Measurements from ENCODE around the gene ATN1. TPM values are rescaled to one million over a fixed set of nuclear protein-coding genes. Genes with fewer than 3 reads are reported as not detected.

Gene ATN1
- total RNA-seq, 2 donors from 2014 or later: 93.0 to 129 TPM

DNA sequence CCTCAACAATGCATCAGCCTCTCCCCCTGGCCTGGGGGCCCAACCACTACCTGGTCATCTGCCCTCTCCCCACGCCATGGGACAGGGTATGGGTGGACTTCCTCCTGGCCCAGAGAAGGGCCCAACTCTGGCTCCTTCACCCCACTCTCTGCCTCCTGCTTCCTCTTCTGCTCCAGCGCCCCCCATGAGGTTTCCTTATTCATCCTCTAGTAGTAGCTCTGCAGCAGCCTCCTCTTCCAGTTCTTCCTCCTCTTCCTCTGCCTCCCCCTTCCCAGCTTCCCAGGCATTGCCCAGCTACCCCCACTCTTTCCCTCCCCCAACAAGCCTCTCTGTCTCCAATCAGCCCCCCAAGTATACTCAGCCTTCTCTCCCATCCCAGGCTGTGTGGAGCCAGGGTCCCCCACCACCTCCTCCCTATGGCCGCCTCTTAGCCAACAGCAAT lies 8.5 kb downstream of the ATN1 start:
- H3K27me3 ChIP-seq (replicated peaks; ENCODE audit: insufficient read depth): no peaks in the 10 kb centered on the region
- no peak for DNase-seq (ENCODE audit: low spot score)
- intact Hi-C loops (cut with DNase I): loop anchor here (10.0 kb wide), 1 partner anchor 61 kb away; the partner anchor contains the start of gene SPSB2
- H3K4me3 ChIP-seq: no peak overlapping the region
- peak overlapping the region in 1 of 2 donors; percentile 94 for H3K27ac ChIP-seq
- WGBS: 94% methylated on average over 3 of the region's 3 CpGs
- peaks cover 17% of the 10 kb centered on the region for H3K4me1 ChIP-seq (replicated peaks)
- H3K9me3 ChIP-seq: no peaks in the 10 kb centered on the region
- peaks cover 4 to 6% of the 10 kb centered on the region in 2 donors for H3K36me3 ChIP-seq
- TF ChIP-seq, protein P1, sequence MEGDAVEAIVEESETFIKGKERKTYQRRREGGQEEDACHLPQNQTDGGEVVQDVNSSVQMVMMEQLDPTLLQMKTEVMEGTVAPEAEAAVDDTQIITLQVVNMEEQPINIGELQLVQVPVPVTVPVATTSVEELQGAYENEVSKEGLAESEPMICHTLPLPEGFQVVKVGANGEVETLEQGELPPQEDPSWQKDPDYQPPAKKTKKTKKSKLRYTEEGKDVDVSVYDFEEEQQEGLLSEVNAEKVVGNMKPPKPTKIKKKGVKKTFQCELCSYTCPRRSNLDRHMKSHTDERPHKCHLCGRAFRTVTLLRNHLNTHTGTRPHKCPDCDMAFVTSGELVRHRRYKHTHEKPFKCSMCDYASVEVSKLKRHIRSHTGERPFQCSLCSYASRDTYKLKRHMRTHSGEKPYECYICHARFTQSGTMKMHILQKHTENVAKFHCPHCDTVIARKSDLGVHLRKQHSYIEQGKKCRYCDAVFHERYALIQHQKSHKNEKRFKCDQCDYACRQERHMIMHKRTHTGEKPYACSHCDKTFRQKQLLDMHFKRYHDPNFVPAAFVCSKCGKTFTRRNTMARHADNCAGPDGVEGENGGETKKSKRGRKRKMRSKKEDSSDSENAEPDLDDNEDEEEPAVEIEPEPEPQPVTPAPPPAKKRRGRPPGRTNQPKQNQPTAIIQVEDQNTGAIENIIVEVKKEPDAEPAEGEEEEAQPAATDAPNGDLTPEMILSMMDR (IDR thresholded peaks at IDR 0.05): no peak
- TF ChIP-seq POLR2A (IDR thresholded peaks at IDR 0.05) (no peak), POLR2AphosphoS5 (IDR thresholded peaks at IDR 0.05) (no peak)

DNA sequence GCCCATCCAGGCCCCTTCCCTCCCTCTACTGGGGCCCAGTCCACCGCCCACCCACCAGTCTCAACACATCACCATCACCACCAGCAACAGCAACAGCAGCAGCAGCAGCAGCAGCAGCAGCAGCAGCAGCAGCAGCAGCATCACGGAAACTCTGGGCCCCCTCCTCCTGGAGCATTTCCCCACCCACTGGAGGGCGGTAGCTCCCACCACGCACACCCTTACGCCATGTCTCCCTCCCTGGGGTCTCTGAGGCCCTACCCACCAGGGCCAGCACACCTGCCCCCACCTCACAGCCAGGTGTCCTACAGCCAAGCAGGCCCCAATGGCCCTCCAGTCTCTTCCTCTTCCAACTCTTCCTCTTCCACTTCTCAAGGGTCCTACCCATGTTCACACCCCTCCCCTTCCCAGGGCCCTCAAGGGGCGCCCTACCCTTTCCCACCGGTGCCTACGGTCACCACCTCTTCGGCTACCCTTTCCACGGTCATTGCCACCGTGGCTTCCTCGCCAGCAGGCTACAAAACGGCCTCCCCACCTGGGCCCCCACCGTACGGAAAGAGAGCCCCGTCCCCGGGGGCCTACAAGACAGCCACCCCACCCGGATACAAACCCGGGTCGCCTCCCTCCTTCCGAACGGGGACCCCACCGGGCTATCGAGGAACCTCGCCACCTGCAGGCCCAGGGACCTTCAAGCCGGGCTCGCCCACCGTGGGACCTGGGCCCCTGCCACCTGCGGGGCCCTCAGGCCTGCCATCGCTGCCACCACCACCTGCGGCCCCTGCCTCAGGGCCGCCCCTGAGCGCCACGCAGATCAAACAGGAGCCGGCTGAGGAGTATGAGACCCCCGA lies 9.1 kb downstream of the ATN1 start:
- H3K27me3 ChIP-seq (replicated peaks; ENCODE audit: insufficient read depth): no peaks in the 10 kb centered on the region
- WGBS: 19% methylated on average over 36 of the region's 36 CpGs
- H3K27ac ChIP-seq: peak overlapping the region; percentile 92 to 94
- TF ChIP-seq POLR2A (IDR thresholded peaks at IDR 0.05) (no peak), POLR2AphosphoS5 (IDR thresholded peaks at IDR 0.05) (no peak)
- TF ChIP-seq, protein P1 (IDR thresholded peaks at IDR 0.05): no peak
- H3K9me3 ChIP-seq: no peaks in the 10 kb centered on the region
- no peak for DNase-seq (ENCODE audit: low spot score)
- H3K4me3 ChIP-seq: peak overlapping the region; percentile 47 to 52
- peaks cover 4 to 6% of the 10 kb centered on the region in 2 donors for H3K36me3 ChIP-seq
- H3K4me1 ChIP-seq (replicated peaks): peaks cover 17% of the 10 kb centered on the region
- intact Hi-C loops (cut with DNase I): loop anchor here (10.0 kb wide), 1 partner anchor 62 kb away; the partner anchor contains the start of gene SPSB2

DNA sequence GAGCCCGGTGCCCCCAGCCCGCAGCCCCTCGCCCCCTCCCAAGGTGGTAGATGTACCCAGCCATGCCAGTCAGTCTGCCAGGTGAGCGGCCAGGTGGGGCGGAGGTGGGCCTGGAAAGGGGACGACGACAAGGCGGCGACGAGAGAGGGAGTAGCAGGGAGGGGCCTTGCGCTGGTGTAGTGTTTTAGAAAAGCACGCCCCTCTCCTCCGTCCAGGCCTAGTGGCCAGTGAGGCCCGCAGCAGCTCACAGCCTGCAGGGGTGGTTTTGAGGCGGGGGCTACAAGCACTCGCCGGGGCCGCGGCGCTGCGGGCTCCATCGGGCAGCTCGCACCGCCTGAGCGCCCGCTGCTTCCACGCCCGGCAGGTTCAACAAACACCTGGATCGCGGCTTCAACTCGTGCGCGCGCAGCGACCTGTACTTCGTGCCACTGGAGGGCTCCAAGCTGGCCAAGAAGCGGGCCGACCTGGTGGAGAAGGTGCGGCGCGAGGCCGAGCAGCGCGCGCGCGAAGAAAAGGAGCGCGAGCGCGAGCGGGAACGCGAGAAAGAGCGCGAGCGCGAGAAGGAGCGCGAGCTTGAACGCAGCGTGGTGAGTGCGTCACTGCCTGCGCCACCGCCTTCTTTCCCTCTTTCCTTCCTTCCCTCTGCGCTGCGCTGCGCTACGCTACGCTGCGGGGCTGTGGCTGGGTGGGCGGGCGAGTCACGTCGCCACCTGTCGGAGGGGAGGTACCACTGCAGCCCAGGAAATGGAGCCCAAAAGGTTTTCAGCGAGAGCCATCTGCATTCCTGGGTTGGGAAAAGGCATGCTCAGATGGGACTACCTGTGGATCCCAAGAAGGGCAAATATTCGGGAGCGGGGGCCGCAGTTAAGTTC lies 10.0 kb downstream of the ATN1 start:
- under 1% methylated on average over 59 of the region's 80 CpGs for WGBS
- peak overlapping the region; percentile 47 to 52 for H3K4me3 ChIP-seq
- peaks cover 4 to 6% of the 10 kb centered on the region in 2 donors for H3K36me3 ChIP-seq
- H3K27me3 ChIP-seq (replicated peaks; ENCODE audit: insufficient read depth): no peaks in the 10 kb centered on the region
- H3K4me1 ChIP-seq (replicated peaks): peaks cover 17% of the 10 kb centered on the region
- TF ChIP-seq, protein P1 (IDR thresholded peaks at IDR 0.05): peak; percentile 98 to 99 (median 98)
- TF ChIP-seq POLR2AphosphoS5 (IDR thresholded peaks at IDR 0.05) (peak; percentile 99), POLR2A (IDR thresholded peaks at IDR 0.05) (peak; percentile 79)
- no peaks in the 10 kb centered on the region for H3K9me3 ChIP-seq
- intact Hi-C loops (cut with DNase I): loop anchor here (10.0 kb wide), 1 partner anchor 63 kb away; the partner anchor contains the start of gene SPSB2
- DNase-seq (ENCODE audit: low spot score): peak; percentile 91
- peak overlapping the region; percentile 92 to 94 for H3K27ac ChIP-seq

DNA sequence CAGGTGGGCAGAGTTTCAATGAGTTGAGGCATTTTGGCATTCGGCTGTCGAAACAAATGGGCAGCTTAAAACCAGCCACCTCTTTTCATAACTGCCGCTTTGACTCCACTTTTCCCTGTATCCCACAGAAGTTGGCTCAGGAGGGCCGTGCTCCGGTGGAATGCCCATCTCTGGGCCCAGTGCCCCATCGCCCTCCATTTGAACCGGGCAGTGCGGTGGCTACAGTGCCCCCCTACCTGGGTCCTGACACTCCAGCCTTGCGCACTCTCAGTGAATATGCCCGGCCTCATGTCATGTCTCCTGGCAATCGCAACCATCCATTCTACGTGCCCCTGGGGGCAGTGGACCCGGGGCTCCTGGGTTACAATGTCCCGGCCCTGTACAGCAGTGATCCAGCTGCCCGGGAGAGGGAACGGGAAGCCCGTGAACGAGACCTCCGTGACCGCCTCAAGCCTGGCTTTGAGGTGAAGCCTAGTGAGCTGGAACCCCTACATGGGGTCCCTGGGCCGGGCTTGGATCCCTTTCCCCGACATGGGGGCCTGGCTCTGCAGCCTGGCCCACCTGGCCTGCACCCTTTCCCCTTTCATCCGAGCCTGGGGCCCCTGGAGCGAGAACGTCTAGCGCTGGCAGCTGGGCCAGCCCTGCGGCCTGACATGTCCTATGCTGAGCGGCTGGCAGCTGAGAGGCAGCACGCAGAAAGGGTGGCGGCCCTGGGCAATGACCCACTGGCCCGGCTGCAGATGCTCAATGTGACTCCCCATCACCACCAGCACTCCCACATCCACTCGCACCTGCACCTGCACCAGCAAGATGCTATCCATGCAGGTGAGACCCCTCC lies 10.8 kb downstream of the ATN1 start:
- Histone ChIP-seq H3K27me3 (replicated peaks; ENCODE audit: insufficient read depth) (no peaks in the 10 kb centered on the region), H3K36me3 (peaks cover 4 to 6% of the 10 kb centered on the region in 2 donors), H3K4me1 (replicated peaks) (peaks cover 13% of the 10 kb centered on the region), H3K4me3 (peak overlapping the region; percentile 47 to 52), H3K27ac (peak overlapping the region; percentile 92 to 94), H3K9me3 (no peaks in the 10 kb centered on the region)
- intact Hi-C loops (cut with DNase I): loop anchor here (10.0 kb wide), 1 partner anchor 64 kb away; the partner anchor contains the start of gene SPSB2
- TF ChIP-seq, protein P1 (IDR thresholded peaks at IDR 0.05): no peak
- 79% methylated on average over 30 of the region's 32 CpGs for WGBS
- no peak for DNase-seq (ENCODE audit: low spot score)

Data from prostate gland (tissue), 2 donors.